Psoas muscle (tissue), 8 donors: ENCODE measurements around the gene ADM2. TPM values are rescaled to one million over a fixed set of nuclear protein-coding genes. Genes with fewer than 3 reads are reported as not detected.

Experiments
- ATAC-seq, 4 donors: fragments of 200-7000 bp; cut with Tn5 transposase; one replicate each; pipeline ENCODE4 v1.9.1; 2020; ENCODE audit warnings: moderate library complexity in 3 of 4, mild to moderate bottlenecking in 2 of 4
- DNase-seq, 2 donors: peaks; one replicate each; pipeline ENCODE4 v3.0.0-alpha.2; 2020
- H3K27ac ChIP-seq: fragments of 200-600 bp; one replicate; pipeline ENCODE4 v1.8.0; 2022
- H3K27me3 ChIP-seq, 3 donors: fragments of 200-600 bp in 1 of 3; one replicate each; pipeline versions ENCODE4 v1.6.1 to v1.8.0; 2013 to 2022; ENCODE audit warnings: low read length in 2 of 3, mild to moderate bottlenecking in 2 of 3, moderate library complexity in 1 of 3; ENCODE audit not compliant: insufficient read depth in 3 of 3
- H3K36me3 ChIP-seq, 2 donors: fragments of 200-600 bp in 1 of 2; one replicate each; pipeline versions ENCODE4 v1.6.1 to v1.8.0; 2013 to 2022; ENCODE audit warnings: low read depth in 1 of 2, mild to moderate bottlenecking in 1 of 2, moderate library complexity in 1 of 2; ENCODE audit not compliant: insufficient read depth in 1 of 2
- H3K4me1 ChIP-seq: fragments of 200-600 bp; one replicate; pipeline ENCODE4 v1.8.0; 2022
- H3K4me3 ChIP-seq: fragments of 200-600 bp; one replicate; pipeline ENCODE4 v1.8.0; 2022; ENCODE audit warnings: mild to moderate bottlenecking
- H3K9me3 ChIP-seq: fragments of 200-600 bp; one replicate; pipeline ENCODE4 v1.8.0; 2022
- WGBS, 3 donors: extraction: QIAGEN DNeasy Blood & Tissue Kit; methylation state at CpG; one replicate each; pipeline versions ENCODE4 v1.1.6 to v1.1.7; 2013; 5-methylcytosine and 5-hydroxymethylcytosine counted together
- intact Hi-C, 2 donors: fragments of 100-400 bp; cut with DNase I; formaldehyde crosslinking; loops; one replicate each; pipeline versions ENCODE4 v1.11.0 to v1.14.2; 2022
- polyA plus RNA-seq, 3 donors: library from polyadenylated mRNA; stranded (reverse); fragments of 200-250 nt; gene quantifications; one replicate each; pipeline ENCODE4 v1.2.3, GENCODE V29; 2013
- total RNA-seq, 4 donors: library from RNA; stranded (reverse); fragmentation: NEBNext Ultra II Directional in 2 of 4; extraction: Animal tissue kit (Norgen Biotek cat#: 25700) in 2 of 4; gene quantifications; one replicate each; pipeline versions ENCODE4 v1.2.1 to v1.2.4, GENCODE V29; 2021 to 2023
- TF ChIP-seq, protein P1 (sequence below): fragments of 200-600 bp; IDR thresholded peaks from one replicate; pipeline ENCODE4 v1.8.0; 2022; ENCODE audit warnings: antibody characterized with exemption
- donor health status: healthy with polysubstance abuse.
- donor health status: DM: no; HTN: no; CAD: no; lungs with moderate emphysema.
- donor health status: Bipolar disorder and iron deficiency.
- donor health status: healthy.
- donor health status: DM: yes; HTN: yes; CAD: no.
- donor health status: DM: no; HTN: no; CAD: no.
- donor health status: DM: no; HTN: no; CAD: no.
- donor health status: DM: yes; HTN: yes; CAD: no.

The ADM2 gene
- total and polyA plus RNA-seq, 7 donors: 0.01 to 0.21 (median 0.05) TPM; not detected in 4

DNA sequence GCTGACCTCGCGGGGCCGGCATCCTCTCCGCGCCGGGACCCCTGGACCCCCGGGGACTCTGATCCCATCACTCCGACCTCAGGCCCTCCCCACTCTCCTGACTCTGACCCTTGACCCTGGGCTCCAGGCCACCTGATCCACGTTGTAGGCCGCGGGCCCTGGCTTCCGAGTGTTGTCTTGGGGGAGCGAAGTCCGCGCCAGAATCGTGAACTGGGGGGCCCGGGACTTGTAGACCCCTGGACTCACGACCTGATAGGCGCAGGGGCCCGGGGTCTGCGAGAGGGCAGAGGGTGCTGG lies 49.2 kb downstream of the ADM2 start:
- Histone ChIP-seq H3K36me3 (no peaks in the 10 kb centered on the region), H3K4me1 (peaks cover 22% of the 10 kb centered on the region), H3K27ac (peak overlapping the region; percentile 79), H3K9me3 (no peaks in the 10 kb centered on the region), H3K4me3 (peak overlapping the region; percentile 69), H3K27me3 (peaks cover 0 to 66% (median 25%) of the 10 kb centered on the region in 3 donors)
- DNase-seq: no peak
- ATAC-seq: no peak
- TF ChIP-seq, protein P1, sequence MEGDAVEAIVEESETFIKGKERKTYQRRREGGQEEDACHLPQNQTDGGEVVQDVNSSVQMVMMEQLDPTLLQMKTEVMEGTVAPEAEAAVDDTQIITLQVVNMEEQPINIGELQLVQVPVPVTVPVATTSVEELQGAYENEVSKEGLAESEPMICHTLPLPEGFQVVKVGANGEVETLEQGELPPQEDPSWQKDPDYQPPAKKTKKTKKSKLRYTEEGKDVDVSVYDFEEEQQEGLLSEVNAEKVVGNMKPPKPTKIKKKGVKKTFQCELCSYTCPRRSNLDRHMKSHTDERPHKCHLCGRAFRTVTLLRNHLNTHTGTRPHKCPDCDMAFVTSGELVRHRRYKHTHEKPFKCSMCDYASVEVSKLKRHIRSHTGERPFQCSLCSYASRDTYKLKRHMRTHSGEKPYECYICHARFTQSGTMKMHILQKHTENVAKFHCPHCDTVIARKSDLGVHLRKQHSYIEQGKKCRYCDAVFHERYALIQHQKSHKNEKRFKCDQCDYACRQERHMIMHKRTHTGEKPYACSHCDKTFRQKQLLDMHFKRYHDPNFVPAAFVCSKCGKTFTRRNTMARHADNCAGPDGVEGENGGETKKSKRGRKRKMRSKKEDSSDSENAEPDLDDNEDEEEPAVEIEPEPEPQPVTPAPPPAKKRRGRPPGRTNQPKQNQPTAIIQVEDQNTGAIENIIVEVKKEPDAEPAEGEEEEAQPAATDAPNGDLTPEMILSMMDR: no peak
- WGBS, 3 donors: 1 to 4% (median 1%) methylated on average over 13 to 21 of the region's 21 CpGs
- intact Hi-C loops: loop anchor here in 1 of 2 donors (5.0 kb wide), 1 partner anchor 92 kb away; no protein-coding TSS in a partner anchor

DNA sequence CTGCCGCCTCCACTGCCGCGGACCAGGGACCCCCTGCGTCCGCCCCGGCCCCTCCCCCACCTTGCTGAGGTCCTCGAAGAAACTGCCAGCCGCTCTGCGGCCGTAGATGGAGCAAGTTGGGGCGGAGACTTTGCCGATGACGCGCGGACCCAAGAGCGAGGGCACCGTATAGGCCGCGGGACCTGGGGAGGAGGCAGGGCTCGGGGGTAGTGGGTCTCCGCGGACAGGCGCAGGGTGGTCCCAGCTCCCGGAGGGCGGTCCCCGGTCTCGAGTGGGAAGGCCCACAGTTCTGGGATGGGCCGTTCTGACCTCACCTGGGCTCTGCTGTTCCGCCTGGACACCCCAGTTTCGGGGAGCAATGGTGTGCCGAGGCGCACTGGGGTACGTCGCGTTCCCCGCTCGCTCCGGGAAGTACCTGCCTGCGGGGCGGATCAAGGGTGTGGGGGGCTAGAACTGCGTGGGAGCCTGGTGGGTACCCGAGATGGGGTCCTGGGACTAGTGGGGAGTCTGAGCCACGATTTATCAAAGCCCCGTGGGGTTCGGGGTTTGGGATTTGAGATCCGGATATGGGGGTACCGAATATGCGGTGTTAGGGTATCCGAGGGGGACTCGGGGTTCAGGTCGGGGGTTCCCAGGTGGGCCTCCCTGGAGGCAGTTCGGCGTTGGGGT lies 49.7 kb downstream of the ADM2 start:
- H3K4me3 ChIP-seq: peak overlapping the region; percentile 69
- DNase-seq (peak; percentile 85 to 93), ATAC-seq (peak; percentile 36 to 62 (median 40))
- H3K27me3 ChIP-seq: peaks cover 0 to 69% (median 25%) of the 10 kb centered on the region in 3 donors
- H3K27ac ChIP-seq: peak overlapping the region; percentile 79
- intact Hi-C loops: loop anchor here in 1 of 2 donors (5.0 kb wide), 1 partner anchor 91 kb away; no protein-coding TSS in a partner anchor
- no peaks in the 10 kb centered on the region for H3K9me3 ChIP-seq
- H3K36me3 ChIP-seq: no peaks in the 10 kb centered on the region
- peaks cover 22% of the 10 kb centered on the region for H3K4me1 ChIP-seq
- TF ChIP-seq, protein P1: no peak
- WGBS, 3 donors: 2 to 4% (median 4%) methylated on average over 43 to 53 of the region's 53 CpGs

DNA sequence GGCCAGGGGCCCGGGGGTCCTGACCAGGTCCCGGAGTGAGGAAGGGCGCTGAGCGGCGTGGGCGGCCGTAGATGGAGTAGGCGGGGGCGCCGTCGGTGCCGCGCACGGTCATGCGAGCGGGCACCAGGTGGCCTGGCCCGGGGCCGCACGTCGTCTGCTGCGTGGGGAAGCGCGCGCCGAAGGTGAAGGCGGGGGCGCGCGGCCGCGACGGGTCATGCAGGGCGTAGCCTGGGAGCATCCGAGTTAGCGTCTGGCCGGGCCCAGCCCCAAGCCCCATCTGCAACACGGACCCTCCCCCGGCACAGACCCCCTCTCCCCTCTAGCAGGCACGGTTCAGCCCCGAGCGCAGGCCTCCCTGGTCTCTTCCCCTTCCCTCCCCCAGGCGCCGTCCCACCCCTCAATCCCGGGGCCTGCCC lies 50.2 kb downstream of the ADM2 start:
- Histone ChIP-seq H3K9me3 (no peaks in the 10 kb centered on the region), H3K27me3 (peaks cover 0 to 71% (median 27%) of the 10 kb centered on the region in 3 donors), H3K4me3 (peak overlapping the region; percentile 69), H3K27ac (peak overlapping the region; percentile 79), H3K36me3 (no peaks in the 10 kb centered on the region), H3K4me1 (peaks cover 22% of the 10 kb centered on the region)
- WGBS, 3 donors: 1% methylated on average over 30 to 44 of the region's 44 CpGs
- intact Hi-C loops: loop anchor here in 1 of 2 donors (5.0 kb wide), 1 partner anchor 91 kb away; no protein-coding TSS in a partner anchor
- DNase-seq: peak; percentile 69 to 75
- peak; percentile 13 to 46 (median 20) for ATAC-seq
- TF ChIP-seq, protein P1: no peak

DNA sequence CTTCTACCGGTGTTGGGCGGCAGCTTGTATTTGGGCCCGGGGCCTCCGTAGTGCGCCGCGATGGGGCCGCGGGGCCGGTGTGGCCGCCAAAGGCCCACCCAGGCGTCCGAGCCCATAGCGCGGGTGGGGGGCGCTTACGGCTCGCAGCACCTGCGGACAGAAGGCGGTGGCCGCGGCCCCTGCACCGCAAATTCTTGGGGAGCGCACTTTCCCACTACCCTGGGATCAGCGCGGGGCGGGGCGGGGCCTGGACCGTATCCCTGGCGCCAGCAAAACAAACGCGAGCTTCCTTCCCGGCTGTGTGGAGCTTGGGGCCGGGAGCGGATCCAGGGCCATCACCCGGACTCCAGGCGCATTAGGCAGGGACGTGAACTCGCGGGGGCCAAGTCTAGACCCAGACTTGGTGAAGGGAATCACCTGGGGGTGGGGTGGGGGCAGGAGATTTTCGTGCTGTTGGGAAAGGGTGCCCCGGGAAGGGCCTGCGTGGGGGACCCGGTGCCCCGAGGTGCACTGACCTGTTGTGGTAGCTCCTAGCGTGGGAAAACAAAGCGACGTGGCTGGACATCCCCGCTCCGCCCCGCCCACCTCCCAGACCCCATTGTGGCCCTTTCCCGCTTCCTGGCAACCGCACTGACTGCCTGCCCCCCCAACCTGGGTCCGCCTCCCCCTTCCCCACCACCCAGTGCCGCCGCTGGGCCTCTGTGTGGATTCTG lies 50.8 kb downstream of the ADM2 start:
- intact Hi-C loops: loop anchor here in 1 of 2 donors (5.0 kb wide), 1 partner anchor 90 kb away; no protein-coding TSS in a partner anchor
- Histone ChIP-seq H3K4me1 (peaks cover 22% of the 10 kb centered on the region), H3K36me3 (no peaks in the 10 kb centered on the region), H3K27ac (peak overlapping the region; percentile 79), H3K4me3 (peak overlapping the region; percentile 69), H3K27me3 (peaks cover 0 to 71% (median 27%) of the 10 kb centered on the region in 3 donors), H3K9me3 (no peaks in the 10 kb centered on the region)
- DNase-seq (peak; percentile 84 to 88), ATAC-seq (peak; percentile 23 to 54 (median 40))
- WGBS, 3 donors: 2 to 3% (median 3%) methylated on average over 55 to 56 of the region's 56 CpGs
- TF ChIP-seq, protein P1: no peak
